Gastrocnemius medialis (tissue), 4 donors: ENCODE results near the gene GABRB1. TPM values are rescaled to one million over a fixed set of nuclear protein-coding genes. Genes with fewer than 3 reads are reported as not detected.

ENCODE experiments used
- ATAC-seq, 2 donors: fragments of 150-250 bp; one replicate each; pipeline ENCODE4 v1.9.1; 2016
- DNase-seq, 2 donors: peaks; one replicate each; pipeline ENCODE4 v3.0.0-alpha.2; 2019
- H3K27ac ChIP-seq, 4 donors: fragments of 200-600 bp; sonication (generic); 1 replicate in 1 of 4; 2 replicates in 3 of 4; pipeline ENCODE4 v1.5.1; 2016 to 2018; ENCODE audit warnings: mild to moderate bottlenecking in 2 of 4, moderate library complexity in 1 of 4
- H3K27me3 ChIP-seq, 3 donors: fragments of 200-600 bp; sonication (generic) in 2 of 3; 1 replicate in 1 of 3; 2 replicates in 2 of 3; pipeline versions ENCODE4 v1.5.1 to v1.6.0; 2016 to 2019; ENCODE audit warnings: mild to moderate bottlenecking in 1 of 3, moderate library complexity in 1 of 3
- H3K36me3 ChIP-seq, 2 donors: fragments of 200-600 bp; sonication (generic) in 1 of 2; one replicate each; pipeline ENCODE4 v1.5.1; 2017 to 2018
- H3K4me1 ChIP-seq, 2 donors: fragments of 200-600 bp; sonication (generic) in 1 of 2; one replicate each; pipeline ENCODE4 v1.5.1; 2016 to 2017; ENCODE audit warnings: mild to moderate bottlenecking in 2 of 2
- H3K4me3 ChIP-seq, 4 donors: fragments of 200-600 bp; sonication (generic) in 3 of 4; 1 replicate in 1 of 4; 2 replicates in 3 of 4; pipeline ENCODE4 v1.5.1; 2016 to 2019; ENCODE audit warnings: mild to moderate bottlenecking in 2 of 4
- H3K9me3 ChIP-seq, 3 donors: fragments of 200-600 bp; sonication (generic) in 2 of 3; 1 replicate in 1 of 3; 2 replicates in 2 of 3; pipeline ENCODE4 v1.5.1; 2016 to 2019
- CTCF ChIP-seq, 5 experiments: fragments of 450-650 bp in 3 of 5; fragments of 200-600 bp in 2 of 5; sonication (generic) in 2 of 5; IDR thresholded peaks in 4 of 5; conservative IDR thresholded peaks in 1 of 5; 1 replicate in 4 of 5; 2 replicates in 1 of 5; pipeline ENCODE4 v1.5.1; 2016 to 2019; ENCODE audit warnings: antibody characterized with exemption in 5 of 5, mild to moderate bottlenecking in 3 of 5, moderate library complexity in 3 of 5
- POLR2A ChIP-seq, 2 donors: fragments of 450-650 bp; IDR thresholded peaks; one replicate each; pipeline ENCODE4 v1.6.1; 2017; ENCODE audit warnings: antibody characterized with exemption in 2 of 2, mild to moderate bottlenecking in 2 of 2, moderate library complexity in 2 of 2
- in situ Hi-C, 4 donors: fragments of 200-750 bp; cut with MboI; loops; one replicate each; pipeline versions ENCODE4 v1.15.0 to v1.8.0; 2017; ENCODE audit warnings: low sequenced_read_pairs in 4 of 4
- intact Hi-C: fragments of 100-400 bp; cut with DNase I; formaldehyde crosslinking; loops from one replicate; pipeline ENCODE4 v1.15.1; 2023; ENCODE audit warnings: low total_unique reads
- total RNA-seq, 4 donors: library from RNA; depleted of rRNA; stranded (reverse); fragments of >200 nt; gene quantifications; one replicate each; pipeline versions ENCODE4 v1.1.0 to v1.2.3, GENCODE V29; 2016

The GABRB1 gene
- total RNA-seq, 4 donors from 2014 or later = not detected

- no peak overlapping the region for H3K4me3 ChIP-seq
- TF ChIP-seq POLR2A (IDR thresholded peaks at IDR 0.05) (no peak), CTCF (IDR thresholded peaks at IDR 0.05 in 4 of 5, conservative IDR thresholded peaks at IDR 0.05 in 1 of 5) (no peak)
- no peak for ATAC-seq
Observed at GRCh38 chr4:47060561-47060960, 29.2 kb downstream of the GABRB1 start.

GRCh38 chr4:47061435-47061834 is 30.1 kb downstream of the GABRB1 start:
- DNase-seq (no peak), ATAC-seq (no peak)
- TF ChIP-seq CTCF (IDR thresholded peaks at IDR 0.05 in 4 of 5, conservative IDR thresholded peaks at IDR 0.05 in 1 of 5) (no peak), POLR2A (IDR thresholded peaks at IDR 0.05) (no peak)
- no peak overlapping the region for H3K4me3 ChIP-seq
- in situ Hi-C loops (no loop called here), intact Hi-C loops (no loop called here)
- H3K27me3 ChIP-seq = no peaks in the 10 kb centered on the region
- no peaks in the 10 kb centered on the region for H3K36me3 ChIP-seq
- no peak overlapping the region for H3K27ac ChIP-seq
- no peaks in the 10 kb centered on the region for H3K9me3 ChIP-seq
- no peaks in the 10 kb centered on the region for H3K4me1 ChIP-seq

More at GRCh38 chr4:47060561-47060960, 29.2 kb downstream of the GABRB1 start:
- no peak for DNase-seq
- Histone ChIP-seq H3K36me3 (no peaks in the 10 kb centered on the region), H3K9me3 (no peaks in the 10 kb centered on the region), H3K27ac (no peak overlapping the region), H3K27me3 (no peaks in the 10 kb centered on the region), H3K4me1 (no peaks in the 10 kb centered on the region)
- intact Hi-C loops = no loop called here
- in situ Hi-C loops = no loop called here

DNA sequence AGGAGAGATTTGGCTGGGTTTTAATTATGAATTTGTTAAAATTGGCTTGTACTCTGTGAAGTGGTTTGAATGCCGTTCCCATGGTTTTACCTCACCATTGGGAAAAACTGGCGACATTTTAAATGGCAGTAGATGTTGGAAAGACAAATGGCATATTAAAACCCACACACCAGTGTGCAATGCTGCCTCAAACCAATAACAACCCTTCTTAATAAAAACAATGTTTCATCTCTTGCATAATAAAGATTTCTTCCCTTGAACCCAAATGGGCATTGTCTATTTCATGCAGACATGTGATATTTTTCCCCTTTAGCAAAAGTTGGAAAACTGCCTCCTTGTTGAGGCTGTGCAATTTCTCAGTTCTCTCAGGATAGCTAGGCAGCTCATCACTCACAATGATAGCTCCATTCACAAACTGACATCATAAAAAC is 33.7 kb downstream of the GABRB1 start:
- Histone ChIP-seq H3K27me3 (no peaks in the 10 kb centered on the region), H3K36me3 (no peaks in the 10 kb centered on the region), H3K27ac (no peak overlapping the region), H3K9me3 (no peaks in the 10 kb centered on the region), H3K4me3 (no peak overlapping the region), H3K4me1 (no peaks in the 10 kb centered on the region)
- in situ Hi-C loops = no loop called here
- intact Hi-C loops = no loop called here
- no peak for DNase-seq
- TF ChIP-seq POLR2A (IDR thresholded peaks at IDR 0.05) = no peak
- TF ChIP-seq CTCF (IDR thresholded peaks at IDR 0.05 in 4 of 5, conservative IDR thresholded peaks at IDR 0.05 in 1 of 5) = no peak
- ATAC-seq = no peak

DNA sequence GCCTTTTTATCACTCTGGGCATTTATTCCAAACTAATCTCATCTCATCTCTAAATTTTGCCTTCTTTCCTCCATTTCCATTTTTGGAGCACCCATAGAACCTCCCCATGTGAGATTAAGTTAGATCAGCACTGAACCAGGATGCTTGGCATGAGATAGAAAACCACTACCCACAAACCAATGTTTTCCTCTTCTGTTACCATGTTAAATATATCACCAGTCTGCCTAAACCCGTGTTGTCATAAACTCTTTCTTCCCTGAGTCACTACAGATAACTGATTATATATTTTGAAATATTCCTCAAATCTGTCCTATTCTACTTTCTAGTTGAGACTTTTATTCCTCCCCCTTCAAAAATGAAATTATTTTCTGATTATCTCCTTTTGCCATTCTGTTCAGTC is 37.6 kb downstream of the GABRB1 start:
- in situ Hi-C loops = no loop called here

More for the DNA sequence above, 37.6 kb downstream of the GABRB1 start:
- no peaks in the 10 kb centered on the region for H3K4me1 ChIP-seq
- intact Hi-C loops = no loop called here
- H3K4me3 ChIP-seq = no peak overlapping the region
- no peak for DNase-seq
- TF ChIP-seq CTCF (IDR thresholded peaks at IDR 0.05 in 4 of 5, conservative IDR thresholded peaks at IDR 0.05 in 1 of 5) (no peak), POLR2A (IDR thresholded peaks at IDR 0.05) (no peak)
- no peak overlapping the region for H3K27ac ChIP-seq
- no peaks in the 10 kb centered on the region for H3K9me3 ChIP-seq
- no peaks in the 10 kb centered on the region for H3K36me3 ChIP-seq
- no peak for ATAC-seq
- no peaks in the 10 kb centered on the region for H3K27me3 ChIP-seq
